ENCODE data around the gene CISTR. TPM values are rescaled to one million over a fixed set of nuclear protein-coding genes. Genes with fewer than 3 reads are reported as not detected.

CISTR gene
- total and polyA plus RNA-seq, 2 donors (not counting 3 experiments of a cell fraction or from before 2014, with no cell fraction given): not detected

GRCh38 chr12:53782093-53782703 is 30.4 kb upstream of the CISTR start:
- no peaks in the 10 kb centered on the region for H4K20me1 ChIP-seq (replicated peaks; ENCODE audit: control insufficient read depth, extremely low read depth, insufficient read depth, low read length)
- intact Hi-C loops (cut with micrococcal nuclease) (no loop called here), dilution Hi-C loops (cut with MboI; ENCODE audit: extremely low pct_ligation_motif_present, low sequenced_read_pairs) (no loop called here)
- H3K9me3 ChIP-seq (replicated peaks; ENCODE audit: control insufficient read depth, insufficient read depth, low read length): no peaks in the 10 kb centered on the region
- POLR2A ChIA-PET: no interaction called here
- no peak overlapping the region for H3K9ac ChIP-seq (replicated peaks; ENCODE audit: extremely low read depth, insufficient read depth, low read length)
- H3K79me2 ChIP-seq (ENCODE audit: control insufficient read depth, insufficient read depth, low read length): no peaks in the 10 kb centered on the region
- FAIRE-seq (no peak), DNase-seq (ENCODE audit: low read depth, low spot score) (no peak)
- no TSS peak for BruUV-seq (replicated peaks)
- H2AFZ ChIP-seq (ENCODE audit: low read depth, low read length): no peak overlapping the region
- no peaks in the 10 kb centered on the region for H3K9me1 ChIP-seq (replicated peaks; ENCODE audit: control insufficient read depth, extremely low read depth, insufficient read depth, low read length)
- no peaks in the 10 kb centered on the region for H3K36me3 ChIP-seq (ENCODE audit: control insufficient read depth in 2 of 2, extremely low read depth in 1 of 2, insufficient read depth in 2 of 2, low read length in 2 of 2)
- TF ChIP-seq CTCF (IDR thresholded peaks at IDR 0.05; ENCODE audit: extremely low read depth in 1 of 2, insufficient read depth in 1 of 2, low read depth in 1 of 2, low read length in 2 of 2) (no peak), MAX (IDR thresholded peaks at IDR 0.05; ENCODE audit: insufficient read depth, insufficient read length) (no peak), FOS (IDR thresholded peaks at IDR 0.05; ENCODE audit: borderline replicate concordance, insufficient read depth, low read length) (no peak), GATA2 (IDR thresholded peaks at IDR 0.05; ENCODE audit: insufficient read depth, insufficient read length, low read depth, low read length) (no peak), POLR2AphosphoS5 (IDR thresholded peaks at IDR 0.05; ENCODE audit: insufficient read depth, low read depth, low read length) (no peak), EZH2 (IDR thresholded peaks at IDR 0.05; ENCODE audit: borderline replicate concordance, low read depth, low read length, severe bottlenecking) (no peak), JUN (IDR thresholded peaks at IDR 0.05; ENCODE audit: borderline replicate concordance, insufficient read depth, insufficient read length, low read depth) (no peak), MYC (IDR thresholded peaks at IDR 0.05; ENCODE audit: low read depth, low read length) (no peak), POLR2A (IDR thresholded peaks at IDR 0.05; ENCODE audit: low read depth, low read length) (no peak)
- H3K4me2 ChIP-seq (ENCODE audit: insufficient read depth, low read length): no peak overlapping the region
- H3K4me1 ChIP-seq (ENCODE audit: control insufficient read depth, extremely low read depth, insufficient read depth, low read length): no peaks in the 10 kb centered on the region
- no peak overlapping the region for H3K27ac ChIP-seq (ENCODE audit: insufficient read depth, low read depth, low read length)
- H3K4me3 ChIP-seq (replicated peaks in 1 of 3; ENCODE audit: insufficient read depth in 1 of 3, low read depth in 1 of 3, low read length in 3 of 3): no peak overlapping the region
- CTCF ChIA-PET: interaction anchor here (1.6 kb wide), 1 partner anchor 10 kb away, joined by 7 read pairs; no protein-coding TSS in a partner anchor
- H3K27me3 ChIP-seq (ENCODE audit: control insufficient read depth in 2 of 2, insufficient read depth in 2 of 2, low read length in 2 of 2): peaks cover 10 to 25% of the 10 kb centered on the region in 2 experiments

All from endothelial cell of umbilical vein (primary cell).